Upper lobe of left lung (tissue), 6 donors: Measurements from ENCODE around the gene ATXN7. TPM values are rescaled to one million over a fixed set of nuclear protein-coding genes. Genes with fewer than 3 reads are reported as not detected.

Experiments
- ATAC-seq, 2 donors: fragments of 200-7000 bp; cut with Tn5 transposase; one replicate each; pipeline ENCODE4 v1.9.1; 2022; ENCODE audit warnings: mild to moderate bottlenecking in 2 of 2, moderate library complexity in 2 of 2; ENCODE audit not compliant: low FRiP score in 2 of 2
- DNase-seq, 2 donors: peaks; one replicate each; pipeline ENCODE4 v3.0.0-alpha.2; 2019 to 2020
- H3K27ac ChIP-seq, 4 donors: fragments of 200-600 bp; sonication (generic); one replicate each; pipeline ENCODE4 v1.5.1; 2016 to 2019
- H3K27me3 ChIP-seq, 4 donors: fragments of 200-600 bp; sonication (generic); one replicate each; pipeline ENCODE4 v1.5.1; 2017 to 2019
- H3K36me3 ChIP-seq, 4 donors: fragments of 200-600 bp; sonication (generic); one replicate each; pipeline ENCODE4 v1.5.1; 2016 to 2019
- H3K4me1 ChIP-seq, 4 donors: fragments of 200-600 bp; sonication (generic); one replicate each; pipeline ENCODE4 v1.5.1; 2018 to 2019
- H3K4me3 ChIP-seq, 4 donors: fragments of 200-600 bp; sonication (generic); one replicate each; pipeline ENCODE4 v1.5.1; 2017 to 2019; ENCODE audit warnings: mild to moderate bottlenecking in 2 of 4, moderate library complexity in 1 of 4
- H3K9me3 ChIP-seq, 4 donors: fragments of 200-600 bp; sonication (generic); one replicate each; pipeline ENCODE4 v1.5.1; 2018 to 2019
- CTCF ChIP-seq, 6 experiments: fragments of 450-650 bp in 4 of 6; fragments of 200-600 bp in 2 of 6; sonication (generic) in 2 of 6; IDR thresholded peaks; one replicate each; pipeline ENCODE4 v1.5.1; 2016 to 2019; ENCODE audit warnings: antibody characterized with exemption in 6 of 6
- EP300 ChIP-seq, 4 donors: sonication (generic); formaldehyde crosslinking; IDR thresholded peaks; one replicate each; pipeline ENCODE4 v1.5.1; 2017; ENCODE audit warnings: antibody characterized with exemption in 4 of 4, control low read depth in 2 of 4
- POLR2A ChIP-seq, 4 donors: fragments of 450-650 bp; IDR thresholded peaks; one replicate each; pipeline ENCODE4 v1.5.1; 2016 to 2017; ENCODE audit warnings: antibody characterized with exemption in 4 of 4, mild to moderate bottlenecking in 2 of 4
- POLR2AphosphoS5 ChIP-seq, 2 donors: sonication (generic); formaldehyde crosslinking; IDR thresholded peaks; one replicate each; pipeline ENCODE4 v1.5.1; 2017; ENCODE audit warnings: antibody characterized with exemption in 2 of 2
- WGBS, 2 donors: methylation state at CpG; one replicate each; pipeline ENCODE4 v1.1.5; 2017 to 2018; 5-methylcytosine and 5-hydroxymethylcytosine counted together
- total RNA-seq, 6 donors: library from RNA; depleted of rRNA in 4 of 6; stranded (reverse); fragments of >200 nt in 4 of 6; gene quantifications; one replicate each; pipeline versions ENCODE4 v1.1.0 to v1.2.1, GENCODE V29; 2016 to 2021
- donor health status: DM: no; HTN: no; CAD: no; lungs with moderate emphysema.
- donor health status: DM: no; HTN: yes; CAD: no; lungs with severe emphysema.

The ATXN7 gene
- total RNA-seq, 6 donors from 2014 or later: 29.5 to 83.8 (median 42.3) TPM

DNA sequence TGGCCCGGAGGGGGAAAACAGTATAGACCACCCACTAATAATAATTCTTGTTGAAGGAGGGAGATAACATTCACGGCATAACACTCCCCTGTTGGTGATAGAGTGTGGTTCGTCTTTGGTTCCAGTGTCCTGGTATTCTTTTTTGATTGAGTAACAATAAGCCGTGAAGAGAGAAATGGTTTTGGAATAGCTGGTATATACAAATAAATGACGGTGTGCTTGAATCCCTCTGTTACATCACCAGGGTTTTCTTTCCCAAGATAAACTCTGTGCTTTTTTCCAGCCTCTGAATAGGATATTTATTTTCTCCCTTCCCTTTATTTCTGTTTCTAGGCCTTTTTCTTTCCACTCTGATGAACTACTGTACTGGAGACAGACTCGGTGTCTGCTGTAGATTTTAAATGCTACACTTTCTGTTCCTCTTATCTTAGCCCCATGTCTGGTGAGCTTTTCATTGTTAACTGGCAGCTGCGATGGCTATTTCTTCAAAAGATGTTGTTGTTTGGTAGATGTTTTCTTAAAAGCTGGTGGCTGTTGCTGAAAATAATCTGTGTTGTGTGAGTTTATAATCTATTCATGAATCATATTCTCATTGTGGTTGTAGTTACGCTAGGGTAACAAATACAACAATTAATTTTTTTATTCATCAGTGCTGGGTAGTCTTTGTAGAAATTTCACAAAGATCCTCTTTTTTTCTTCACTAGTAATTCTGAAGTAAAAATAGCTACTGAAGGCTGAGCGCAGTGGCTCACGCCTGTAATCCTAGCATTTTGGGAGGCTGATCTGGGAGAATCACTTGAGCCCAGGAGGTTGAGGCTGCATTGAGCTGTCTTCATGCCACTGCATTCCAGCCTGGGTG lies 64.0 kb downstream of the ATXN7 start:
- 64 to 66% methylated on average over 10 of the region's 10 CpGs for WGBS, 2 donors
- peak in 1 of 2 donors; percentile 53 for ATAC-seq
- Histone ChIP-seq H3K36me3 (peaks cover 0 to 33% (median 5%) of the 10 kb centered on the region in 4 donors), H3K9me3 (no peaks in the 10 kb centered on the region), H3K27me3 (no peaks in the 10 kb centered on the region), H3K4me1 (peaks cover 12 to 29% (median 20%) of the 10 kb centered on the region in 4 donors), H3K4me3 (no peak overlapping the region), H3K27ac (no peak overlapping the region)
- no peak for DNase-seq
- TF ChIP-seq POLR2A (IDR thresholded peaks at IDR 0.05) (no peak), POLR2AphosphoS5 (IDR thresholded peaks at IDR 0.05) (no peak), EP300 (IDR thresholded peaks at IDR 0.05) (no peak), CTCF (IDR thresholded peaks at IDR 0.05) (no peak)

- Histone ChIP-seq H3K27ac (no peak overlapping the region), H3K4me3 (no peak overlapping the region), H3K9me3 (no peaks in the 10 kb centered on the region), H3K4me1 (peaks cover 33 to 53% (median 36%) of the 10 kb centered on the region in 4 donors), H3K27me3 (no peaks in the 10 kb centered on the region), H3K36me3 (peaks cover 0 to 6% (median 0%) of the 10 kb centered on the region in 4 donors)
- TF ChIP-seq EP300 (IDR thresholded peaks at IDR 0.05) (no peak), POLR2A (IDR thresholded peaks at IDR 0.05) (no peak), POLR2AphosphoS5 (IDR thresholded peaks at IDR 0.05) (no peak), CTCF (IDR thresholded peaks at IDR 0.05) (no peak)
- ATAC-seq (no peak), DNase-seq (no peak)
- WGBS, 2 donors: 89 to 91% methylated on average over 3 of the region's 3 CpGs
Observed at GRCh38 chr3:63931290-63931689, 67.6 kb downstream of the ATXN7 start.

- Histone ChIP-seq H3K27me3 (no peaks in the 10 kb centered on the region), H3K4me3 (no peak overlapping the region), H3K4me1 (peaks cover 39 to 67% (median 47%) of the 10 kb centered on the region in 4 donors), H3K9me3 (no peaks in the 10 kb centered on the region), H3K36me3 (peaks cover 0 to 3% (median 0%) of the 10 kb centered on the region in 4 donors), H3K27ac (peak overlapping the region in 3 of 4 donors; percentile 3 to 44 (median 14))
- no peak for TF ChIP-seq POLR2A (IDR thresholded peaks at IDR 0.05)
- TF ChIP-seq POLR2AphosphoS5 (IDR thresholded peaks at IDR 0.05): no peak
- TF ChIP-seq CTCF (IDR thresholded peaks at IDR 0.05): no peak
- no peak for TF ChIP-seq EP300 (IDR thresholded peaks at IDR 0.05)
- ATAC-seq (no peak), DNase-seq (no peak)
- 68 to 70% methylated on average over 3 of the region's 3 CpGs for WGBS, 2 donors
Observed at GRCh38 chr3:63932509-63933212, 69.0 kb downstream of the ATXN7 start.

- H3K27me3 ChIP-seq: no peaks in the 10 kb centered on the region
- H3K4me3 ChIP-seq: no peak overlapping the region
- peaks cover 47 to 75% (median 48%) of the 10 kb centered on the region in 4 donors for H3K4me1 ChIP-seq
- no peaks in the 10 kb centered on the region for H3K9me3 ChIP-seq
- DNase-seq (no peak), ATAC-seq (peak in 1 of 2 donors; percentile 47)
- WGBS, 2 donors: 97% methylated on average over 1 of the region's 1 CpG
- H3K36me3 ChIP-seq: peaks cover 0 to 3% (median 0%) of the 10 kb centered on the region in 4 donors
- no peak for TF ChIP-seq POLR2AphosphoS5 (IDR thresholded peaks at IDR 0.05)
- TF ChIP-seq EP300 (IDR thresholded peaks at IDR 0.05): no peak
- no peak for TF ChIP-seq POLR2A (IDR thresholded peaks at IDR 0.05)
- TF ChIP-seq CTCF (IDR thresholded peaks at IDR 0.05): no peak
- peak overlapping the region; percentile 3 to 76 (median 44) for H3K27ac ChIP-seq
Observed at GRCh38 chr3:63933459-63933858, 69.8 kb downstream of the ATXN7 start.
